ENCODE results near the gene RAMP1. TPM values are rescaled to one million over a fixed set of nuclear protein-coding genes. Genes with fewer than 3 reads are reported as not detected.
A peak's percentile ranks its signal among the peaks of the same experiment; 100 is the strongest.

The RAMP1 gene
- total RNA-seq, 4 donors from 2014 or later, result 28.7 to 168 (median 71.8) TPM

GRCh38 chr2:237861875-237862527 is 2.6 kb downstream of the RAMP1 start:
- Histone ChIP-seq H3K4me3 (no peak overlapping the region), H3K27ac (peak overlapping the region; percentile 22 to 92 (median 84)), H3K36me3 (no peaks in the 10 kb centered on the region), H3K27me3 (no peaks in the 10 kb centered on the region), H3K4me1 (peaks cover 23 to 62% of the 10 kb centered on the region in 2 donors), H3K9me3 (no peaks in the 10 kb centered on the region)
- no peak for DNase-seq
- in situ Hi-C loops (cut with MboI; ENCODE audit: low sequenced_read_pairs in 4 of 4), result loop anchor here in 1 of 4 donors (25.0 kb wide), 1 partner anchor 400 kb away; no protein-coding TSS in a partner anchor
- TF ChIP-seq CTCF (IDR thresholded peaks at IDR 0.05 in 4 of 5, conservative IDR thresholded peaks at IDR 0.05 in 1 of 5), result no peak
- peak in 1 of 2 donors; percentile 9 for TF ChIP-seq POLR2A (IDR thresholded peaks at IDR 0.05)
- no peak for ATAC-seq
- intact Hi-C loops (cut with DNase I; ENCODE audit: low total_unique reads), result loop anchor here (5.0 kb wide), 1 partner anchor 400 kb away; no protein-coding TSS in a partner anchor

GRCh38 chr2:237862528-237862895 is 3.1 kb downstream of the RAMP1 start:
- H3K9me3 ChIP-seq, result no peaks in the 10 kb centered on the region
- intact Hi-C loops (cut with DNase I; ENCODE audit: low total_unique reads) (loop anchor here (5.0 kb wide), 1 partner anchor 400 kb away; no protein-coding TSS in a partner anchor), in situ Hi-C loops (cut with MboI; ENCODE audit: low sequenced_read_pairs in 4 of 4) (loop anchor here in 1 of 4 donors (25.0 kb wide), 1 partner anchor 400 kb away; no protein-coding TSS in a partner anchor)
- peaks cover 24 to 62% of the 10 kb centered on the region in 2 donors for H3K4me1 ChIP-seq
- H3K4me3 ChIP-seq, result no peak overlapping the region
- DNase-seq (no peak), ATAC-seq (no peak)
- no peaks in the 10 kb centered on the region for H3K27me3 ChIP-seq
- no peak for TF ChIP-seq POLR2A (IDR thresholded peaks at IDR 0.05)
- no peak for TF ChIP-seq CTCF (IDR thresholded peaks at IDR 0.05 in 4 of 5, conservative IDR thresholded peaks at IDR 0.05 in 1 of 5)
- H3K27ac ChIP-seq, result peak overlapping the region in 3 of 4 donors; percentile 63 to 92 (median 88)
- H3K36me3 ChIP-seq, result no peaks in the 10 kb centered on the region

GRCh38 chr2:237863102-237863511 is 3.7 kb downstream of the RAMP1 start:
- no peaks in the 10 kb centered on the region for H3K27me3 ChIP-seq
- no peak overlapping the region for H3K4me3 ChIP-seq
- intact Hi-C loops (cut with DNase I; ENCODE audit: low total_unique reads) (loop anchor here (5.0 kb wide), 1 partner anchor 399 kb away; no protein-coding TSS in a partner anchor), in situ Hi-C loops (cut with MboI; ENCODE audit: low sequenced_read_pairs in 4 of 4) (loop anchor here in 1 of 4 donors (25.0 kb wide), 1 partner anchor 399 kb away; no protein-coding TSS in a partner anchor)
- H3K27ac ChIP-seq, result peak overlapping the region in 3 of 4 donors; percentile 61 to 88 (median 63)
- peaks cover 29 to 62% of the 10 kb centered on the region in 2 donors for H3K4me1 ChIP-seq
- no peak for ATAC-seq
- no peaks in the 10 kb centered on the region for H3K36me3 ChIP-seq
- no peak for DNase-seq
- no peaks in the 10 kb centered on the region for H3K9me3 ChIP-seq
- TF ChIP-seq POLR2A (IDR thresholded peaks at IDR 0.05) (no peak), CTCF (IDR thresholded peaks at IDR 0.05 in 4 of 5, conservative IDR thresholded peaks at IDR 0.05 in 1 of 5) (no peak)

- Histone ChIP-seq H3K27ac (peak overlapping the region; percentile 28 to 88 (median 62)), H3K9me3 (no peaks in the 10 kb centered on the region), H3K27me3 (no peaks in the 10 kb centered on the region), H3K4me1 (peaks cover 28 to 58% of the 10 kb centered on the region in 2 donors), H3K36me3 (no peaks in the 10 kb centered on the region), H3K4me3 (no peak overlapping the region)
- intact Hi-C loops (cut with DNase I; ENCODE audit: low total_unique reads), result loop anchor here (5.0 kb wide), 1 partner anchor 398 kb away; no protein-coding TSS in a partner anchor
- in situ Hi-C loops (cut with MboI; ENCODE audit: low sequenced_read_pairs in 4 of 4), result loop anchor here in 1 of 4 donors (25.0 kb wide), 1 partner anchor 398 kb away; no protein-coding TSS in a partner anchor
- no peak for DNase-seq
- TF ChIP-seq POLR2A (IDR thresholded peaks at IDR 0.05), result no peak
- TF ChIP-seq CTCF (IDR thresholded peaks at IDR 0.05 in 4 of 5, conservative IDR thresholded peaks at IDR 0.05 in 1 of 5), result no peak
- ATAC-seq, result no peak
Observed at GRCh38 chr2:237863689-237864443, 4.4 kb downstream of the RAMP1 start.
